Activated CD8-positive, alpha-beta memory T cell treated with anti-CD3 and anti-CD28 coated beads, Interleukin-2, amount 10 ng/mL, durations not matched to agents 7 days and 5 days (primary cell): ENCODE results near the gene ZSWIM6. TPM values are rescaled to one million over a fixed set of nuclear protein-coding genes. Genes with fewer than 3 reads are reported as not detected.

Experiments
- ATAC-seq: fragments of 150-1000 bp; cut with Tn5 transposase; one replicate; pipeline ENCODE4 v1.10.0; 2021; ENCODE audit warnings: moderate library complexity
- CTCF ChIA-PET: fragments of 350-600 bp; sonication (Branson Sonifier 250); formaldehyde crosslinking; loops from one replicate; lab custom pipeline; 2021; ENCODE audit warnings: antibody characterized with exemption; lab: Charles Lee
- DNase-seq: peaks from one replicate; pipeline ENCODE4 v3.0.0-alpha.2; 2020
- H3K27ac Mint-ChIP-seq: one replicate; pipeline ENCODE4 v1.8.0; 2021; ENCODE audit warnings: mild to moderate bottlenecking, mixed read lengths
- H3K27me3 Mint-ChIP-seq: one replicate; pipeline ENCODE4 v1.8.0; 2021; ENCODE audit warnings: mixed read lengths
- H3K36me3 Mint-ChIP-seq: one replicate; pipeline ENCODE4 v1.8.0; 2021; ENCODE audit warnings: mild to moderate bottlenecking, mixed read lengths
- H3K4me1 Mint-ChIP-seq: one replicate; pipeline ENCODE4 v1.8.0; 2021; ENCODE audit warnings: mixed read lengths
- H3K4me3 Mint-ChIP-seq: one replicate; pipeline ENCODE4 v1.8.0; 2021; ENCODE audit warnings: mild to moderate bottlenecking, moderate library complexity, mixed read lengths
- H3K9me3 Mint-ChIP-seq: one replicate; pipeline ENCODE4 v1.8.0; 2022; ENCODE audit warnings: low read depth, mixed read lengths
- total RNA-seq, 2 experiments: library from RNA; stranded (reverse); gene quantifications; one replicate each; pipeline ENCODE4 v1.2.3, GENCODE V29; 2021

The ZSWIM6 gene
- total RNA-seq, 2 experiments from 2014 or later, result 5.9 to 7.6 TPM

DNA sequence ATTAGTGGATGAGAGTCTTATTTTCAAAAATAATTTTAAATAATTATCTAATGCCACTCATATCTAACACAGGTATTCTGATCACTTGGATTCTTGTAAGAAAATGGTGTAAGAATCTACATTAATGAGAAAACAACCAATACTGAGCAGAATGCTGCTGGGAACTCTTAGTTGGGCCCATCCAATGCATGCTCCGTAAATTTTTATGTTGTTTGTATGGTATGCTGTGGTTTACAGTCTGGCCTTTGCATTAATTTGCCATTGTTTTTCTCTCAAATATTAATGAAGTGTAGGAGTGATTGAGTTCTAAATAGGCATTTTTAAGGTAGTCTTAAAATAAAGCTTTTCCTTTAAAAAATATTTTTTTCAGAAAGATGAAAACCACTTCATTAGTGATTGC lies 133.4 kb downstream of the ZSWIM6 start:
- H3K4me3 Mint-ChIP-seq, result no peak overlapping the region
- ATAC-seq, result no peak
- H3K4me1 Mint-ChIP-seq, result no peaks in the 10 kb centered on the region
- no peaks in the 10 kb centered on the region for H3K9me3 Mint-ChIP-seq
- no peak for DNase-seq
- H3K36me3 Mint-ChIP-seq, result no peaks in the 10 kb centered on the region
- CTCF ChIA-PET, result no interaction called here
- no peaks in the 10 kb centered on the region for H3K27me3 Mint-ChIP-seq
- no peak overlapping the region for H3K27ac Mint-ChIP-seq

DNA sequence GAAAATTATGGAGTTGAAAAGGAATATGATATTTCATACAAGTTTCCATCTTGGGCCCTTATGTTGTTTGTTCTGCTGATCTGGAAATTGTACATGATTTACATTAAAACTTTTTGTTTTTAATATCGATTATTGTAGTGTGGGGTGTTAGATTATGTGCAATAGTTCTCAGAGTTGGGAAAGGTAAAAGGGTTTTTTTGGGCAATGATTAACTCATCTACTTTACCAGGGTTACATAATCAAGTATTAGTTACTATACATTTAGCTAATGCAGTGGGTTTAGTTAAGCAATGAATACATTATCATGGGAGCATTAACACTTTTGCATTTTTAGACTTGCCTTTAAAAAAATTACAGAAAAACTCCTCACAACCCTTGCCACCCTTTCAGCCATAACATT lies 134.0 kb downstream of the ZSWIM6 start:
- Mint-ChIP-seq H3K36me3 (no peaks in the 10 kb centered on the region), H3K9me3 (no peaks in the 10 kb centered on the region), H3K4me3 (no peak overlapping the region), H3K27me3 (no peaks in the 10 kb centered on the region), H3K4me1 (no peaks in the 10 kb centered on the region), H3K27ac (no peak overlapping the region)
- ATAC-seq (no peak), DNase-seq (no peak)
- CTCF ChIA-PET, result no interaction called here

DNA sequence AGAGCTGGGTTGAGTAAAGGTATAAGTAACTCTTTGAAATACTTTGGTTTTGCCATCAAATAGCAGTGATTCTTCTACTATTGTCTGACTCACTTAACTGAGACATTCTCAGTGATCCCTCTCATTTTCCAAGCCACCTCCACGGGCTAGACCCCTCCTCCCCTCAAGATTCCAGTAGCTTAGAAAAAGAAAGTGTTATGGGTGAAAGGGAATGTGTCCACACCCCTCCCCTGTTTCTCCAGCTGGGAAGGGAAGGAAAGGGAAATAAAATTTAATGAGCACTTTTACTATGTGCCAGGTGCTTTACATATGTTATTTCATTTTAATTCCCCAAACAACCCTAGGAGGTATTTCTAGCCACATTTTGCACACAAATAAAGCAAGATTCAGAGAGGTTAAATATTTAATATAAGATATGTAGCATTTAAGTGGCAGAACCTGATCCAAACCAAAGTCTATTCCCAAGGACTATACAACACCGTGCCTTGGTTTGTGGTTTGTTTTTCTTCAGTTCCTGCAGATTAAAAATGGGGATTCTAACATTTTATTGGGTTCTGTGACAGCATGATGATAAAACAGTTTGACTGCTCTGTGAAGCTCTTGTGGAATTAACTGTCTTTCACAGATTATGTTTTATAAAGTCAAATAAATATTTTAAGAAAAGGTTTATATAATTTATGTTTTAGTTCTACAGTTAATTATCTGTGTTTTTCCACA lies 135.9 kb downstream of the ZSWIM6 start:
- CTCF ChIA-PET, result no interaction called here

DNA sequence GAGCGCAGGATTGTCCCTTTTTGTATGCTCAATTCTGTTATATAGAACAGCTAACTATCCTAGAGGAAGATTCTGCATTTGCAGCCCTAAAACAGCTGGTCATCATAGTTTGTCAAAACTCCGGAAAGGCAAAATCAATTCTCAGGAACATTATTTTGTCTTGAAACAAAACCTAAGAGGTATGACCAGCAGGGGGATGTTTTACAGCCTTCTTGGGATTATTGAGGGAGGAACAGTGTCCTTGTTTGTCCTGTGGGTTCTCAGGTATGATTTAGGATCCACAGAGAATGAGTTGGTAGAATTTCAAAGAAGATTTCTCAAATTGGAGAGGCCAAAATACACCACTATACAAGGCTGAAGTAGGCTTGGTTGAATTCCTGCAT lies 136.4 kb downstream of the ZSWIM6 start:
- H3K27me3 Mint-ChIP-seq, result no peaks in the 10 kb centered on the region
- peaks cover 2% of the 10 kb centered on the region for H3K36me3 Mint-ChIP-seq
- no peak overlapping the region for H3K27ac Mint-ChIP-seq
- CTCF ChIA-PET, result no interaction called here
- no peaks in the 10 kb centered on the region for H3K9me3 Mint-ChIP-seq
- H3K4me1 Mint-ChIP-seq, result peaks cover 8% of the 10 kb centered on the region
- DNase-seq (no peak), ATAC-seq (no peak)
- no peak overlapping the region for H3K4me3 Mint-ChIP-seq

More for the DNA sequence above, 135.9 kb downstream of the ZSWIM6 start:
- no peaks in the 10 kb centered on the region for H3K9me3 Mint-ChIP-seq
- no peak for DNase-seq
- no peak overlapping the region for H3K27ac Mint-ChIP-seq
- peaks cover 2% of the 10 kb centered on the region for H3K36me3 Mint-ChIP-seq
- no peak overlapping the region for H3K4me3 Mint-ChIP-seq
- ATAC-seq, result no peak
- no peaks in the 10 kb centered on the region for H3K27me3 Mint-ChIP-seq
- H3K4me1 Mint-ChIP-seq, result peaks cover 8% of the 10 kb centered on the region

DNA sequence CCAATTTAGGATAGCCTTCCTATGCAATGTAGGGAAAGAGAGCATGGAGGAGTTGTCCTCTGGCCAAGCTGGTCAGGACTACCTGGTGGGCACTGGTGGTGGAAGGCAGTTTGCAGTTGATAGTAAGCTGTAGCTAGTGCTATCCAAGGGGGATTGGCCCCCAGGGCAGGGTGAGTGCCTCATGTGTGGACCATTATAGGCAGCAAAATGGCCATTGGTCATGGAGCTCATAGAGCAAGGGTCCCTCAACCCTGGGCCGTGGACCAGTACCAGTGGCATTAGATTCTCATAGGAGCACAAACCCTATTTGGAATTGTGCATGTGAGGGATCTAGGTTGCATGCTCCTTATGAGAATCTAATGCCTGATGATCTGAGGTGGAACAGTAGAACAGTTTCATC lies 139.3 kb downstream of the ZSWIM6 start:
- peaks cover 8% of the 10 kb centered on the region for H3K4me1 Mint-ChIP-seq
- H3K4me3 Mint-ChIP-seq, result no peak overlapping the region
- H3K27me3 Mint-ChIP-seq, result no peaks in the 10 kb centered on the region
- no peak overlapping the region for H3K27ac Mint-ChIP-seq
- ATAC-seq (no peak), DNase-seq (no peak)
- no peaks in the 10 kb centered on the region for H3K9me3 Mint-ChIP-seq
- H3K36me3 Mint-ChIP-seq, result peaks cover 2% of the 10 kb centered on the region
- CTCF ChIA-PET, result no interaction called here

DNA sequence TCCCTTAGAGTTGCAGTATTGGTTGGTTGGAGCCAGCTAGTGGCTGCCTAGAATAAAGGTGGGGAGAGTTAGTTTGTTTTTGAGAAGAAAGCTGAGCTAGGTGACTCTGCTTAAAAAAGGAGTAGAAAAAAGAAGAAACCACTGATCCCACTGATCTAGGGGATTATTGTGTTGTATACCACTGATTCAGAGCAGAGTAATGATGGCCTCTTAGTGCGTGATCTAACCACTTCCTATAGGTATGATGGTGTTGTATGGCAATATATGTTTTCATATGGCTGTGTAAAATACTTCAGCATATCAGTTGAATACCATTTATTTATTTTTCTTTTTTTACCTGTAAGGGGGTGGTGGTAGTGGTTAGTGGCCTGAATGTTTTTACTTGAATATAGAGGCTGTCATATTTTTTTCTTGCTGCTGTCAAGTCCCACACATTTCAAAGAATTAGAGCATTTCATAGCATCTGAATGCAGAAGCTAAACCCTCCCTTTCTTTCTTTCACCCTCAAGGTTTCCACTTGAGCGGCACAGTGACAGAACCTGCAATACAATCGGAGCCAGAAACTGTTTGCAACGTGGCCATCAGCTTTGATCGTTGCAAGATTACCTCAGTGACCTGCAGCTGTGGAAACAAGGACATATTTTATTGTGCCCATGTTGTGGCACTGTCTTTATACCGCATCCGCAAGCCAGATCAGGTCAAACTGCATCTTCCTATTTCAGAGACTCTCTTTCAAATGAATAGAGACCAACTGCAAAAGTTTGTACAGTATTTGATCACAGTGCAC lies 140.3 kb downstream of the ZSWIM6 start:
- no peak for ATAC-seq
- Mint-ChIP-seq H3K4me1 (peaks cover 8% of the 10 kb centered on the region), H3K27ac (no peak overlapping the region)

DNA sequence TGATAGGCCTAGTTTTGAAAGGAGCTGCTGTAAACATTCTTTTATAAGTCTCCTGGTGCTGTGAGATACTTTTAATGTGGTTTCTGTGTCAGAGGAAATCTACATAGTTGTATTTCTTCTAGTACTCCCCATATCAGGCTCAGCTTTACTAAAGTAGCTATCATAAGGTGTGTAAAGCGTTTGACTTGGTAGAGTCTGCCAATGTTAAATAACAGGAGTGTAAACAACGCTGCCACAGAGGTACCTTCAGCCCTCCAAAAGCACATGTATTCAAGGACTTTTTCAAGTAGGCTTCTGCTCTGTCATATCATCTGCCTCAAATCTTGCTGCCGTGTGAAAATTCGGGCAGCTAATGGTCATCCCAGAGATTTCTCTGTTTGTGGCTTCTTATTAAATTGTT lies 142.7 kb downstream of the ZSWIM6 start:
- peaks cover 8% of the 10 kb centered on the region for H3K4me1 Mint-ChIP-seq
- no peaks in the 10 kb centered on the region for H3K27me3 Mint-ChIP-seq
- H3K4me3 Mint-ChIP-seq, result no peak overlapping the region
- ATAC-seq (no peak), DNase-seq (no peak)
- no peak overlapping the region for H3K27ac Mint-ChIP-seq
- CTCF ChIA-PET, result no interaction called here
- H3K9me3 Mint-ChIP-seq, result no peaks in the 10 kb centered on the region
- H3K36me3 Mint-ChIP-seq, result peaks cover 7% of the 10 kb centered on the region

More for the DNA sequence above, 140.3 kb downstream of the ZSWIM6 start:
- Mint-ChIP-seq H3K36me3 (peaks cover 3% of the 10 kb centered on the region), H3K27me3 (no peaks in the 10 kb centered on the region), H3K9me3 (no peaks in the 10 kb centered on the region), H3K4me3 (no peak overlapping the region)
- DNase-seq, result no peak
- CTCF ChIA-PET, result interaction anchor here (0.9 kb wide), 1 partner anchor 15 kb away, joined by 3 read pairs; no protein-coding TSS in a partner anchor

DNA sequence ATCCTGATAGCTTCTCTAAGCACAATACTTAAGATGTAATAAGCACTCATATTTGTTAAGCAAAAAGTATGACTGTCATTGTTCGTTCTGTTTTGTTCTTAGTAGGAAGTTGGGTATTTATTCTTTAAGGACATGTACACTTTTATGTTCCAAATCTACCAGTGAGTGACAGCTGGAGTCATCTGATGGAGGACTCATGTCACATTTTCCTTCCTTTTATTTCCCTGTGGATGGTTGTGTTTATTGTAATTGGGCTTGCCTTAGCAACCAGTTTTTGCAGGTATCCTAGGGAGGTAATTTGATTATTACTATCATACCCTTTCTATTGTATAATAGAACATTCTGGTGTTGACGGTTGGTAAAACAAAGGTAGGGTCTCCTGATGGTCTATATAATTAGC lies 145.7 kb downstream of the ZSWIM6 start:
- Mint-ChIP-seq H3K36me3 (peaks cover 6% of the 10 kb centered on the region), H3K9me3 (no peaks in the 10 kb centered on the region), H3K27me3 (no peaks in the 10 kb centered on the region), H3K27ac (no peak overlapping the region), H3K4me3 (no peak overlapping the region), H3K4me1 (no peaks in the 10 kb centered on the region)
- DNase-seq, result no peak
- ATAC-seq, result no peak
- CTCF ChIA-PET, result no interaction called here

DNA sequence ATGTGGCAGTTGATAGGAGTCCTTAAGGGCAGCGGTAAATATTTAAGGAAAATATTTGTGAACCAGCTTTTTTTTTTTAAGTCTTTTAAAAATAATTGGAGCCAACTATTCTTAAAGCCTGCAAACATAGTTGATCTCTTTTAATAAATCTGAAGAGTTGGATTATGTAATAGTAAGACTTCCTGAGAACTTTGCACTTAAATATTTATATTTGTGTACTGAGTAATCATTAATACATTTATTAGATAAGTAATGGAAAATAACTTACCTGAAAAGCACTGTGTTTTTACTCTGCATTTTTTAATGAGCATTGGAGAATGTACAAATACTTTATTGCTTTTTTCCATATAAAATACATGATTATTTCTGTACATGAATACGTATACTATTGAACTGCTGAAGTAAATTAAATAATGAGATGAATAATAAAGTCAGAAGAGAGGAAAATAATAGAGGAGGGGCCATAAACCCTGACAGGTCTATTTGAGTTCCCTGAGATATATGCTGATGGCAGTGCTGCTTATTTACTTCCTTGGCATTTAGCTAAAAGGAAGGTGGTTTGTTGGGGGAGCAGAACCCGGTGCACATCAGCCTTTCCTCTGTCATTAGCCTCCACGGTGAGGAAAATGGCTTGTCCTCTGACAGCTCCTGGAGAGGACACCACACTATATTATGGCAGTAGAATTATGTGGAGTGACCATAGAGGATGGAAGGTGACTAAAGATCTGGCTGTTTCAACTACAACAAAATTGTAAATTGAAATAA lies 148.0 kb downstream of the ZSWIM6 start:
- H3K27ac Mint-ChIP-seq, result no peak overlapping the region
- H3K4me3 Mint-ChIP-seq, result no peak overlapping the region
- DNase-seq (no peak), ATAC-seq (no peak)
- CTCF ChIA-PET, result no interaction called here
- H3K27me3 Mint-ChIP-seq, result no peaks in the 10 kb centered on the region
- H3K9me3 Mint-ChIP-seq, result no peaks in the 10 kb centered on the region
- H3K36me3 Mint-ChIP-seq, result peaks cover 6% of the 10 kb centered on the region
- H3K4me1 Mint-ChIP-seq, result no peaks in the 10 kb centered on the region

DNA sequence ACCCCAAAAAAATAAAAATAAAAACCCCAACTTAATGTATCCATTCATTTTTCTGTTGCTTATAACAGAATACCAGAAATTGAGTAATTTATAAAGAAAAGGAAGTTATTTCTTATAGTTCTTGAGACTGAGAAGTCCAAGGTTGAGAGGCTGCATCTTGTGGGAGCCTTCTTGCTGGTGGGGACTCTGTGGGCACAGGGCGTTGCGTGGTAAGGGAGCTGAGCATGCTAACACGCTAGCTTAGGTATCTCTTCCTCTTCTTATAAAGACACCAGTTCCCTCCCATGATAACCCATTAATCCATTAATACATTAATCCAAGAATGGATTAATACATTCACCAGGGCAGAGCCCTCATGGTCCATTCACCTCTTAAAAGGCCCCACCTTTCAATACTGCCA lies 150.9 kb downstream of the ZSWIM6 start:
- H3K27me3 Mint-ChIP-seq, result no peaks in the 10 kb centered on the region
- no peak overlapping the region for H3K4me3 Mint-ChIP-seq
- no peak overlapping the region for H3K27ac Mint-ChIP-seq

DNA sequence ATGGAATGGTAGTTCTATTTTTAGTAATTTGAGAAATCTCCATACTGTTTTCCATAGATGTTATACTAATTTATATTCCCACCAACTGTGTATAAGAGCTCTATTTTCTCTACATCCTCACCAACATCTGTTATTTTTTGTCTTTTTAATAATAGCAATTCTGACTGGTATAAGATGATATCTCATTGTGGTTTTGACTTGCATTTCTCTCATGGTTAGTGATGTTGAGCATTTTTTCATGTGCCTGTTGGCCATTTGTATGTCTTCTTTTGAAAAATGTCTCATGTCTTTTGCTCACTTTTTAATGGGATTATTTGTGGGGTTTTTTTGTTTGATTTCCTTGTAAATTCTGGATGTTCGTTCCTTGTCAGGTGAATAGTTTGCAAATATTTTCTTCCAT lies 154.4 kb downstream of the ZSWIM6 start:
- no peaks in the 10 kb centered on the region for H3K36me3 Mint-ChIP-seq
- no peaks in the 10 kb centered on the region for H3K9me3 Mint-ChIP-seq
- ATAC-seq, result no peak
- CTCF ChIA-PET, result no interaction called here
- no peak overlapping the region for H3K27ac Mint-ChIP-seq
- no peaks in the 10 kb centered on the region for H3K4me1 Mint-ChIP-seq
- no peak overlapping the region for H3K4me3 Mint-ChIP-seq
- no peak for DNase-seq
- H3K27me3 Mint-ChIP-seq, result no peaks in the 10 kb centered on the region

More for the DNA sequence above, 150.9 kb downstream of the ZSWIM6 start:
- Mint-ChIP-seq H3K36me3 (peaks cover 4% of the 10 kb centered on the region), H3K4me1 (no peaks in the 10 kb centered on the region), H3K9me3 (no peaks in the 10 kb centered on the region)
- DNase-seq, result no peak
- CTCF ChIA-PET, result interaction anchor here (1.1 kb wide), 1 partner anchor 10 kb away, joined by 3 read pairs; no protein-coding TSS in a partner anchor
- ATAC-seq, result no peak

DNA sequence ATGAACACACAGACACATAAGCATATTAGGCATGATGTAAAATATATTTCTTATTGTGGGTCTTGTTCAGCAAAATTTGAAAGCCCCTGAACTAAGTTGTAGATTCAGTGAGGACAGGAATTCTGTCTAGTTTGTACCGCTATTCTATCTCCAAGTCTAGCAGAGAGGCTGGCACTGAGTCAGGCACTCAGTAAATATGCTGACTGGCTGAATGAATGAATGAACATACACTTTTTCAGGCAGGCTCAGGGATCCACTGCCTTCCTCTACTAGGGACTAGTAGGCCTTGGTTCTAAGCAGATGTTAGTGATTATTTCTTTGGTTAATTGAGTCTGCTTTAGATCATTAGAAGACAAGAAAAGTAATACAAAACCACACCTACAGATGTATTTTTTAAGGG lies 157.5 kb downstream of the ZSWIM6 start:
- H3K4me1 Mint-ChIP-seq, result peaks cover 7% of the 10 kb centered on the region
- no peaks in the 10 kb centered on the region for H3K9me3 Mint-ChIP-seq
- no peak overlapping the region for H3K4me3 Mint-ChIP-seq
- no peak overlapping the region for H3K27ac Mint-ChIP-seq
- H3K36me3 Mint-ChIP-seq, result peaks cover 1% of the 10 kb centered on the region
- H3K27me3 Mint-ChIP-seq, result no peaks in the 10 kb centered on the region
- ATAC-seq (no peak), DNase-seq (no peak)
- CTCF ChIA-PET, result no interaction called here

DNA sequence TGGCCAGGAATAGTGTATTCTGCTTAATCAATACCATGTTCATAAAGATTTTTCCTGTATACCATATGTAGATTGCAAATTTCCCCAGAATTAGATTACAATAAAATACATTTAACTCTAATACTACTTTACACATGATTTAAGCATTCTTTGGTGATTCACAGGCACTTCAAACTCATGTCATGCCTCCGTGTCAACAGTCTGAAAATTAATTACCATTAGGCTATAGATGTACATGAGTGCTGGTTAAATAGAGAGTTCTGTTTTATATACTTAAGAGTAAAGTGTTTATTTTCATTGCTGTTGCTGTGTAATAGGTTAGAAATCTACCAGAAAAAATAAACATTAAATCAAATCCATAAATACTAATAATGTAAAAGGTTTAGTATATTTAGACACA lies 159.8 kb downstream of the ZSWIM6 start:
- peaks cover 7% of the 10 kb centered on the region for H3K4me1 Mint-ChIP-seq
- ATAC-seq, result no peak
- no peaks in the 10 kb centered on the region for H3K9me3 Mint-ChIP-seq
- CTCF ChIA-PET, result no interaction called here
- H3K27me3 Mint-ChIP-seq, result no peaks in the 10 kb centered on the region
- DNase-seq, result no peak
- H3K4me3 Mint-ChIP-seq, result no peak overlapping the region
- no peak overlapping the region for H3K27ac Mint-ChIP-seq
- peaks cover 4% of the 10 kb centered on the region for H3K36me3 Mint-ChIP-seq
